Mucosa of gallbladder (tissue), 1 donor: ENCODE measurements around the gene PLCB4. TPM values are rescaled to one million over a fixed set of nuclear protein-coding genes. Genes with fewer than 3 reads are reported as not detected.

Experiments
- DNase-seq: peaks from one replicate; pipeline ENCODE4 v3.0.0-alpha.2; 2020; ENCODE audit warnings: low spot score
- total RNA-seq: library from RNA; stranded (reverse); gene quantifications from one replicate; pipeline ENCODE4 v1.2.1, GENCODE V29; 2021
- donor health status: DM: no; HTN: no; CAD: no.

PLCB4 gene
- total RNA-seq, 1 donor from 2014 or later = 27.2 TPM

GRCh38 chr20:9177278-9177677 is 108.4 kb downstream of the PLCB4 start:
- DNase-seq = no peak

DNA sequence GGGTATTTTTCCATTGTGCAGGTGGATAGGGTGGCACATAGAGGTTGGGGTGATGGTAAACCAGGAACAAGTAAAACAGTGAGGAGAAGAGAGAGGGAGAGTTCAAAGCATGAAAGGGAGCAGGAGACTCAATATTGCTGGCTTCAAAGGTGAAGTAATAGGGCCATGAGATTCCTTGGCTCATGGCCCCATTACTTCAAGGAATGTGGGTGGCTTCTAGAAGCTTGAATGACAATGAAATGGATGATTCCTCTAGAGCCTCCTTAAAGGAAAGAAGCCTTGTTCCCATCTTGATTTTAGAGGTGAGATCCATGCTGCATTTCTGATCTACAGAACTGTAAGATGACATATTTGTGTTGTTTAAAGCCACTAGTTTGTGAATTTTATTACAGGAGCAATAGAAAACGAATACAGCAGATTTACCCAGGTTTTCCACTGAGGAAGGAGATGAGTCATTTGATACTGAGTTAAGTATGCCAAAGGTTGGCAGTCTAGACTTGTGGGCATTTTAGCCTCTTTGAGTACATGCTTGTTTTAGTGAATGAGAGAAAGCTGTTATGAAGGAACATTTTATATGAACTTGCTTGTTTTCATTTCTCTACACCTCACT is 110.4 kb downstream of the PLCB4 start:
- DNase-seq = no peak

- DNase-seq = no peak
These were observed 111.0 kb downstream of the PLCB4 start for GRCh38 chr20:9179867-9180266.

GRCh38 chr20:9180481-9181257 is 111.8 kb downstream of the PLCB4 start:
- DNase-seq = no peak

DNA sequence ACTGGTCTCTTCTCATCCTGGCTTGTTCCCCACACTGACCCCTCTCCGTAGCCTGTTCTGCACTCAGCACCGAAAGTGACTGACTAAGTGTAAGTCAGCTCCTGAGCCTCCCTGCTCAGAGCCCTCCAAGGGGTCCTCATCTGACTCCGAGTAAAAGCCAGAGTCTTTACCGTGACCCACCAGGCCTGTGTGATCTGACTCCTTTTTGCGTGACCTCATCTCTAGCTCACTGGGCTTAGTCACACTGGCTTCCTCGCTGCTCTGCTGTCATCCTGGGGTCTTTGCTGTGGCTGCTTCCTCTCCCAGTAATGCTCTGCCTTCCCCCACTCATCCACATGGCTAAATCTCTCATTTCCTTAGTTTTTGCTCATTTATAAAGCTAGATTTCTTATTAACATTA is 116.6 kb downstream of the PLCB4 start:
- DNase-seq = no peak

- no peak for DNase-seq
These were observed 117.5 kb downstream of the PLCB4 start for GRCh38 chr20:9186396-9186795.

- no peak for DNase-seq
These were observed 126.1 kb downstream of the PLCB4 start for GRCh38 chr20:9195031-9195430.

GRCh38 chr20:9196110-9196509 is 127.2 kb downstream of the PLCB4 start:
- DNase-seq = no peak

GRCh38 chr20:9198460-9198859 is 129.6 kb downstream of the PLCB4 start:
- no peak for DNase-seq

GRCh38 chr20:9200196-9200595 is 131.3 kb downstream of the PLCB4 start:
- no peak for DNase-seq

- DNase-seq = no peak
These were observed 131.7 kb downstream of the PLCB4 start for GRCh38 chr20:9200620-9201019.

DNA sequence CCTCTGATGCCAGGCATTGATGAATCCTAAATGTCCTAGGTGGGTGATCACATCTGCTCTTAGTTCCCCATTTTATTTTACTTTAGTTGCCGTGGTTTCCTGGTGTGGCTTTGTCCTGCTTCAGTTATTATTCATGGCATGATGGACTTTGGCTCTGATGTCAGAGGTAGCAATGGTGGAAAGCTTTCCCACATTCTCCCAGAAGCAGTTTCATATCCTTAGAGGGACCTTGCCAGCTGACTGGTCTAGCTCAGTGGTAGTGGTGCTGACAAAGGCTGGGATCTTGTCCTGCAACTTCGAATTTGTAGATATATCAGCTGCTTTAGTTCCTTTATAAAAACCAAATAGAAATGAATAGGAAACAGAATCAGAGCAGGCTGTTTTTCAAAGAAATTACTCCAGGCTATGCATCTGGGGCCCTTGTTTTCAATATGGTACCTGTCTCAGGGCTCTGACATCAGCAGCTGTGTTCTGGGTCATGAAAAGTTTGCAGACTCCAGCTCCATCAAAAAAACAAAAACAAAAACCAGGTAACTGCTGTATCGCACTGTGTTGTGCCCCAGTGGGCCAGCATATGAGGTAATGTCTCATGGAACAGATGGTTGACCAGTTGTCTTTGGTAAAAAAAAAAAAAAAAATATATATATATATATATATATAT is 133.7 kb downstream of the PLCB4 start:
- no peak for DNase-seq

DNA sequence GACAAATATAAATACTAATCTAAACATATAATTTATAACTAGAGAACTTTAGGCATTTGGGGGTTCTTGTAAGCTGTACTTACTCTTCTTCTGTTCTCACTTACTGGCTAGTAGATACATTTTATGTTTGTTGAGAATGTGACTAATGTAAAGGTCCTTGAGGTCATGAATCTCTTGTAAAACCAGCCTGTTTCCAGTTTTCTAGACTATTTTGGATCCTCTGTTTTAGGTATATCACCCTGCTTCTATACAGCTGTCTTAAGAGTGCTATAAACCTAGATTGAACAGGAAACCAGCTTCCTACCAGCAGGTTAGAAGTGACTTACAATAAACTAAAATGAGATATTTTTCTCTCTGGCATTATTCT is 134.2 kb downstream of the PLCB4 start:
- no peak for DNase-seq

- no peak for DNase-seq
These were observed 136.1 kb downstream of the PLCB4 start for GRCh38 chr20:9204979-9205378.

DNA sequence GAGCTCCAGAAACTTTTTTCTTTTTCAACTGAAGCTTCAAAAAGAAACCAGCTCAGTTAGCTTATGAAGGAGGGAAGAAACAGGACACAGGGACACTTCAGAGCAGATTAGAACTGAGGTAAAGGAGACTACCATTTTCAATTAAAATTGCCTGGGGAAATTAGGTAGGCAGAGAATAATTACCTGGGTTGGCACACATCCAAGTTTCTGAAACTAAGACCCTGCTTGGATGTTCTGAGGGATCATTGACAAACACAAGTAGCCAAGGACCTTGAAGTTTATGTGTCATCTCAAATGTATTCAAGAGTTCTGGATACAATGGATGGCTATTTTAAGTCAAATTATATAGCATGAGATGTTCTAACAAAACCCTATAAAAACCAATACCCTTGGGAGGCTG is 137.6 kb downstream of the PLCB4 start:
- DNase-seq = no peak

- DNase-seq = no peak
These were observed 138.4 kb downstream of the PLCB4 start for GRCh38 chr20:9207253-9207652.

- DNase-seq = no peak
These were observed 141.5 kb downstream of the PLCB4 start for GRCh38 chr20:9210356-9210755.

- no peak for DNase-seq
These were observed 142.3 kb downstream of the PLCB4 start for GRCh38 chr20:9211016-9211760.

GRCh38 chr20:9212735-9213134 is 143.8 kb downstream of the PLCB4 start:
- no peak for DNase-seq

GRCh38 chr20:9214685-9215084 is 145.8 kb downstream of the PLCB4 start:
- no peak for DNase-seq

DNA sequence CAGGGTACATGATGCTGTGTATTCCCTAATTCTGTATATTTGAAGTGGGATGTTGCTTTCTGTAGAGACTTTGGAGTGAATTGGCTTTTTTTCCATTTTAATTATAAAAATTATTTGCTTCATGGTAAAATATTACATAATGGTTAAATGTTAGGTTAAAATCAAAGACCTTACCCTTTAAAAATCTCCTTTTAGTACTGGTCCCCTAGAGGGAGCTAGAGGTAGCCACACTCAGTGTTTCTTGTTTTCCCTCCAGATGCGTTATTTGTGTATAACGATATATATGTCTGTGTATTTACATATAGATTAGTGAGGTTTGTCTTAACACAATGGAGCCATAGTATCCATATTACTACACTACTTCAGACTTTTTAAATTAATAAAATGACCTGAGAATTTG is 146.7 kb downstream of the PLCB4 start:
- DNase-seq = no peak

- DNase-seq = no peak
These were observed 149.7 kb downstream of the PLCB4 start for GRCh38 chr20:9218531-9218961.
